ENCODE data around the gene SLC2A10.

Gene SLC2A10

GRCh38 chr20:46665602-46666001, 43.8 kb upstream of the SLC2A10 start:
- Histone ChIP-seq H3K4me3 (ENCODE audit: low read length) (no peak overlapping the region), H3K27me3 (ENCODE audit: low read depth, low read length) (peaks cover 8% of the 10 kb centered on the region), H3K27ac (ENCODE audit: low read length) (no peak overlapping the region), H3K79me2 (ENCODE audit: low read length) (no peaks in the 10 kb centered on the region), H3K4me1 (ENCODE audit: low read length) (peaks cover 7% of the 10 kb centered on the region), H3K9ac (ENCODE audit: low read length) (no peak overlapping the region), H3K36me3 (replicated peaks; ENCODE audit: low read depth, low read length) (no peaks in the 10 kb centered on the region), H3K9me3 (ENCODE audit: insufficient read depth, low read length) (peaks cover 4% of the 10 kb centered on the region; the same call in 1 of the 2 replicates), H4K20me1 (ENCODE audit: insufficient read depth, low read length) (no peaks in the 10 kb centered on the region), H2AFZ (ENCODE audit: low read depth, low read length) (no peak overlapping the region), H3K4me2 (ENCODE audit: low read length) (no peak overlapping the region)
- no peak for TF ChIP-seq CTCF (IDR thresholded peaks at IDR 0.05; ENCODE audit: low read depth, low read length)

- Histone ChIP-seq H2AFZ (ENCODE audit: low read depth, low read length) (no peak overlapping the region), H3K27ac (ENCODE audit: low read length) (no peak overlapping the region)
Observed at GRCh38 chr20:46666306-46666705, 43.1 kb upstream of the SLC2A10 start.

GRCh38 chr20:46666818-46667515, 42.5 kb upstream of the SLC2A10 start:
- H3K36me3 ChIP-seq (replicated peaks; ENCODE audit: low read depth, low read length) = no peaks in the 10 kb centered on the region
- no peak overlapping the region for H3K4me3 ChIP-seq (ENCODE audit: low read length)
- H3K27ac ChIP-seq (ENCODE audit: low read length) = no peak overlapping the region
- TF ChIP-seq EZH2phosphoT487 (IDR thresholded peaks at IDR 0.05; ENCODE audit: low read depth) (no peak), CTCF (IDR thresholded peaks at IDR 0.05; ENCODE audit: low read depth, low read length) (no peak)
- no peak overlapping the region for H2AFZ ChIP-seq (ENCODE audit: low read depth, low read length)
- peaks cover 12% of the 10 kb centered on the region for H3K9me3 ChIP-seq (ENCODE audit: insufficient read depth, low read length)
- peaks cover 17% of the 10 kb centered on the region; the same call in 1 of the 2 replicates for H3K27me3 ChIP-seq (ENCODE audit: low read depth, low read length)
- H3K79me2 ChIP-seq (ENCODE audit: low read length) = no peaks in the 10 kb centered on the region
- H4K20me1 ChIP-seq (ENCODE audit: insufficient read depth, low read length) = no peaks in the 10 kb centered on the region
- H3K4me2 ChIP-seq (ENCODE audit: low read length) = no peak overlapping the region
- H3K4me1 ChIP-seq (ENCODE audit: low read length) = peaks cover 7% of the 10 kb centered on the region
- no peak overlapping the region for H3K9ac ChIP-seq (ENCODE audit: low read length)

More at GRCh38 chr20:46666306-46666705, 43.1 kb upstream of the SLC2A10 start:
- no peak overlapping the region for H3K9ac ChIP-seq (ENCODE audit: low read length)
- no peak for TF ChIP-seq EZH2phosphoT487 (IDR thresholded peaks at IDR 0.05; ENCODE audit: low read depth)
- no peak for TF ChIP-seq CTCF (IDR thresholded peaks at IDR 0.05; ENCODE audit: low read depth, low read length)
- peaks cover 11% of the 10 kb centered on the region; the same call in 1 of the 2 replicates for H3K27me3 ChIP-seq (ENCODE audit: low read depth, low read length)
- H3K4me3 ChIP-seq (ENCODE audit: low read length) = no peak overlapping the region
- H3K4me2 ChIP-seq (ENCODE audit: low read length) = no peak overlapping the region
- no peaks in the 10 kb centered on the region for H3K36me3 ChIP-seq (replicated peaks; ENCODE audit: low read depth, low read length)
- H3K4me1 ChIP-seq (ENCODE audit: low read length) = peaks cover 7% of the 10 kb centered on the region
- H4K20me1 ChIP-seq (ENCODE audit: insufficient read depth, low read length) = no peaks in the 10 kb centered on the region
- H3K79me2 ChIP-seq (ENCODE audit: low read length) = no peaks in the 10 kb centered on the region
- peaks cover 11% of the 10 kb centered on the region for H3K9me3 ChIP-seq (ENCODE audit: insufficient read depth, low read length)

GRCh38 chr20:46670228-46670584, 39.2 kb upstream of the SLC2A10 start:
- H3K27me3 ChIP-seq (ENCODE audit: low read depth, low read length) = peaks cover 14% of the 10 kb centered on the region; the same call in 1 of the 2 replicates
- H3K4me2 ChIP-seq (ENCODE audit: low read length) = no peak overlapping the region
- peaks cover 12% of the 10 kb centered on the region for H3K9me3 ChIP-seq (ENCODE audit: insufficient read depth, low read length)
- H4K20me1 ChIP-seq (ENCODE audit: insufficient read depth, low read length) = no peaks in the 10 kb centered on the region
- no peaks in the 10 kb centered on the region for H3K4me1 ChIP-seq (ENCODE audit: low read length)
- no peaks in the 10 kb centered on the region for H3K36me3 ChIP-seq (replicated peaks; ENCODE audit: low read depth, low read length)
- H3K79me2 ChIP-seq (ENCODE audit: low read length) = no peaks in the 10 kb centered on the region
- H3K27ac ChIP-seq (ENCODE audit: low read length) = no peak overlapping the region
- H2AFZ ChIP-seq (ENCODE audit: low read depth, low read length) = no peak overlapping the region
- no peak overlapping the region for H3K9ac ChIP-seq (ENCODE audit: low read length)
- no peak overlapping the region for H3K4me3 ChIP-seq (ENCODE audit: low read length)
- TF ChIP-seq EZH2phosphoT487 (IDR thresholded peaks at IDR 0.05; ENCODE audit: low read depth) = no peak
- TF ChIP-seq CTCF (IDR thresholded peaks at IDR 0.05; ENCODE audit: low read depth, low read length) = no peak

Measured in OCI-LY3 (cell line).